Measurements from ENCODE around the gene APOM.

DNA sequence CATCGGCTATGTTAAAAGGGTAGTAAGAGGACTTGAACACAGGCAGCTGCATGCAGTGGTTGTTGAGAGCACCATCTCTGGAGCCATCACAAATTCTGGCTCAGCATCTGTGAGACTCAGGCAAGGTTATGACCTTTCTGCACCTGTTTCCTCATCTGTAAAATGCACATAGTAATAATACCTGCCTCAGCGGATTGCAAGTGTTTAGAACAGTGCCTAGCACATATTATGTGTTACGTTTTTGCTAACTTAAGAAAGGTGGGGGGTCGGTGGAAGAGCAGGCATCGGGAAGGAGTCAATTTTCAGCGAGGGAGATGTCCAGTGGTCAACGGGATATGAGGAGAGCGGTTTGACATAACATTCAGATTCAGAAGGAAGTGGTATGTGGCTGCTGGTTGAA lies 22.3 kb downstream of the APOM start:
- TF ChIP-seq, protein P1, sequence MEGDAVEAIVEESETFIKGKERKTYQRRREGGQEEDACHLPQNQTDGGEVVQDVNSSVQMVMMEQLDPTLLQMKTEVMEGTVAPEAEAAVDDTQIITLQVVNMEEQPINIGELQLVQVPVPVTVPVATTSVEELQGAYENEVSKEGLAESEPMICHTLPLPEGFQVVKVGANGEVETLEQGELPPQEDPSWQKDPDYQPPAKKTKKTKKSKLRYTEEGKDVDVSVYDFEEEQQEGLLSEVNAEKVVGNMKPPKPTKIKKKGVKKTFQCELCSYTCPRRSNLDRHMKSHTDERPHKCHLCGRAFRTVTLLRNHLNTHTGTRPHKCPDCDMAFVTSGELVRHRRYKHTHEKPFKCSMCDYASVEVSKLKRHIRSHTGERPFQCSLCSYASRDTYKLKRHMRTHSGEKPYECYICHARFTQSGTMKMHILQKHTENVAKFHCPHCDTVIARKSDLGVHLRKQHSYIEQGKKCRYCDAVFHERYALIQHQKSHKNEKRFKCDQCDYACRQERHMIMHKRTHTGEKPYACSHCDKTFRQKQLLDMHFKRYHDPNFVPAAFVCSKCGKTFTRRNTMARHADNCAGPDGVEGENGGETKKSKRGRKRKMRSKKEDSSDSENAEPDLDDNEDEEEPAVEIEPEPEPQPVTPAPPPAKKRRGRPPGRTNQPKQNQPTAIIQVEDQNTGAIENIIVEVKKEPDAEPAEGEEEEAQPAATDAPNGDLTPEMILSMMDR (IDR thresholded peaks at IDR 0.05) = no peak
- TF ChIP-seq POLR2A (IDR thresholded peaks at IDR 0.05) = no peak

All from thyroid gland (tissue), 4 donors.